Keratinocyte (primary cell): ENCODE data around the gene TSPEAR. TPM values are rescaled to one million over a fixed set of nuclear protein-coding genes. Genes with fewer than 3 reads are reported as not detected.

ENCODE experiments used
- DNase-seq: peaks from one replicate; pipeline ENCODE4 v3.0.0-alpha.2; 2011; ENCODE audit warnings: low read depth, missing footprints, low spot score
- FAIRE-seq: peaks from 2 replicates; lab custom pipeline; 2011; peaks lifted over from hg19 to GRCh38; lab: Jason Lieb, UNC
- H2AFZ ChIP-seq: 2 replicates; pipeline ENCODE4 v1.6.0; 2012; ENCODE audit warnings: low read length, control low read depth, inconsistent platforms; ENCODE audit not compliant: control insufficient read depth
- H3K27ac ChIP-seq: 2 replicates; pipeline ENCODE4 v1.5.1; 2011; ENCODE audit warnings: low read length; ENCODE audit not compliant: control insufficient read depth, insufficient read depth
- H3K27me3 ChIP-seq: 3 replicates; pipeline ENCODE4 v1.6.0; 2011; ENCODE audit warnings: low read length; ENCODE audit not compliant: control insufficient read depth, insufficient read depth; ENCODE audit errors: extremely low read depth
- H3K36me3 ChIP-seq, 2 experiments: 2 replicates in 1 of 2; 3 replicates in 1 of 2; pipeline ENCODE4 v1.5.1; 2011; ENCODE audit warnings: low read length in 2 of 2, mild to moderate bottlenecking in 1 of 2; ENCODE audit not compliant: control insufficient read depth in 2 of 2, insufficient read depth in 2 of 2; ENCODE audit errors: extremely low read depth in 1 of 2
- H3K4me1 ChIP-seq: 3 replicates; pipeline ENCODE4 v1.5.1; 2011; ENCODE audit warnings: low read length; ENCODE audit not compliant: control insufficient read depth, insufficient read depth; ENCODE audit errors: extremely low read depth
- H3K4me2 ChIP-seq: 3 replicates; pipeline ENCODE4 v1.6.0; 2011; ENCODE audit warnings: low read depth, low read length; ENCODE audit not compliant: control insufficient read depth, insufficient read depth; ENCODE audit errors: extremely low read depth
- H3K4me3 ChIP-seq, 3 experiments: fragments of 200-600 bp in 1 of 3; sonication (generic) in 1 of 3; 2 replicates in 2 of 3; 3 replicates in 1 of 3; pipeline ENCODE4 v1.5.1; 2011 to 2016; ENCODE audit warnings: low read length in 3 of 3, mild to moderate bottlenecking in 3 of 3, control low read depth in 2 of 3, inconsistent platforms in 1 of 3, low read depth in 1 of 3, mixed read lengths in 1 of 3, mixed run types in 1 of 3, moderate library complexity in 1 of 3; ENCODE audit not compliant: control insufficient read depth in 2 of 3, insufficient read depth in 2 of 3; ENCODE audit errors: extremely low read depth in 1 of 3
- H3K79me2 ChIP-seq: 2 replicates; pipeline ENCODE4 v1.6.0; 2012; ENCODE audit warnings: low read length; ENCODE audit not compliant: control insufficient read depth, insufficient read depth
- H3K9ac ChIP-seq: 3 replicates; pipeline ENCODE4 v1.6.0; 2011; ENCODE audit warnings: low read length; ENCODE audit not compliant: control insufficient read depth, insufficient read depth; ENCODE audit errors: extremely low read depth
- H3K9me1 ChIP-seq: 3 replicates; pipeline ENCODE4 v1.6.0; 2011; ENCODE audit warnings: low read length; ENCODE audit not compliant: control insufficient read depth, insufficient read depth; ENCODE audit errors: extremely low read depth
- H3K9me3 ChIP-seq: 2 replicates; pipeline ENCODE4 v1.5.1; 2012; ENCODE audit warnings: low read depth, low read length; ENCODE audit not compliant: control insufficient read depth
- H4K20me1 ChIP-seq: 3 replicates; pipeline ENCODE4 v1.6.0; 2011; ENCODE audit warnings: low read length; ENCODE audit not compliant: control insufficient read depth, insufficient read depth; ENCODE audit errors: extremely low read depth
- CTCF ChIP-seq, 3 experiments: IDR thresholded peaks in 1 of 3; conservative IDR thresholded peaks in 1 of 3; optimal IDR thresholded peaks in 1 of 3; 2 replicates in 2 of 3; 3 replicates in 1 of 3; pipeline versions ENCODE3 to v1.5.1; 2011; ENCODE audit warnings: low read length in 3 of 3, mild to moderate bottlenecking in 3 of 3, moderate library complexity in 2 of 3, control low read depth in 1 of 3, inconsistent platforms in 1 of 3; ENCODE audit not compliant: insufficient read depth in 2 of 3; ENCODE audit errors: extremely low read depth in 1 of 3
- EZH2 ChIP-seq: IDR thresholded peaks from one replicate; pipeline ENCODE4 v1.6.1; 2012; ENCODE audit warnings: inconsistent platforms, mild to moderate bottlenecking, low read length, moderate library complexity
- dilution Hi-C: fragments of 300-500 bp; cut with MboI; formaldehyde crosslinking; loops from one replicate; pipeline ENCODE4 v1.7.0; 2020; ENCODE audit warnings: low sequenced_read_pairs; ENCODE audit not compliant: extremely low pct_ligation_motif_present
- polyA plus RNA-seq, 5 experiments: library from polyadenylated mRNA; depleted of rRNA in 3 of 5; stranded (reverse) in 3 of 5; stranded (forward) in 1 of 5; unstranded in 1 of 5; fragments of >200 nt; gene quantifications; 1 replicate in 1 of 5; 2 replicates in 3 of 5; 3 replicates in 1 of 5; pipeline versions ENCODE4 v1.2.1 to v1.2.3, GENCODE V29; 2011 to 2012; ENCODE audit warnings: missing spikeins in 2 of 5, low read depth in 1 of 5, low replicate concordance in 1 of 5

Gene TSPEAR
- polyA plus RNA-seq, 1 donor (not counting 4 experiments of a cell fraction or from before 2014, with no cell fraction given): 0.12 TPM

GRCh38 chr21:44687671-44688070 is 23.7 kb downstream of the TSPEAR start:
- dilution Hi-C loops: no loop called here
- no peaks in the 10 kb centered on the region for H3K9me3 ChIP-seq
- H3K79me2 ChIP-seq: no peaks in the 10 kb centered on the region
- no peak overlapping the region for H3K9ac ChIP-seq
- no peak overlapping the region for H2AFZ ChIP-seq
- no peaks in the 10 kb centered on the region for H3K9me1 ChIP-seq
- no peak overlapping the region for H3K4me3 ChIP-seq
- no peaks in the 10 kb centered on the region for H3K27me3 ChIP-seq
- no peak overlapping the region for H3K4me2 ChIP-seq
- DNase-seq: no peak
- H3K27ac ChIP-seq: no peak overlapping the region
- FAIRE-seq: no peak
- no peaks in the 10 kb centered on the region for H3K4me1 ChIP-seq
- no peaks in the 10 kb centered on the region for H3K36me3 ChIP-seq
- no peaks in the 10 kb centered on the region for H4K20me1 ChIP-seq
- TF ChIP-seq CTCF (optimal IDR thresholded peaks at IDR 0.05 in 1 of 3, IDR thresholded peaks at IDR 0.05 in 1 of 3, conservative IDR thresholded peaks at IDR 0.05 in 1 of 3; ENCODE audit: extremely low read depth in 1 of 3, insufficient read depth in 2 of 3, low read length in 3 of 3): no peak
- no peak for TF ChIP-seq EZH2

GRCh38 chr21:44686843-44687561 is 24.4 kb downstream of the TSPEAR start:
- Histone ChIP-seq H3K9me3 (no peaks in the 10 kb centered on the region), H3K27me3 (no peaks in the 10 kb centered on the region), H3K36me3 (no peaks in the 10 kb centered on the region), H3K9me1 (no peaks in the 10 kb centered on the region), H3K4me2 (no peak overlapping the region), H2AFZ (no peak overlapping the region), H3K9ac (no peak overlapping the region), H3K27ac (no peak overlapping the region), H3K79me2 (no peaks in the 10 kb centered on the region), H3K4me1 (no peaks in the 10 kb centered on the region), H3K4me3 (no peak overlapping the region), H4K20me1 (no peaks in the 10 kb centered on the region)
- no peak for TF ChIP-seq EZH2
- TF ChIP-seq CTCF (optimal IDR thresholded peaks at IDR 0.05 in 1 of 3, IDR thresholded peaks at IDR 0.05 in 1 of 3, conservative IDR thresholded peaks at IDR 0.05 in 1 of 3; ENCODE audit: extremely low read depth in 1 of 3, insufficient read depth in 2 of 3, low read length in 3 of 3): no peak
- FAIRE-seq (no peak), DNase-seq (no peak)
- dilution Hi-C loops: no loop called here
